GM19099 (cell line): ENCODE results near the gene ZNF630.
A peak's percentile ranks its signal among the peaks of the same experiment; 100 is the strongest.

Experiments
- POLR2A ChIP-seq: IDR thresholded peaks from 3 replicates; pipeline ENCODE4 v1.6.1; 2011; ENCODE audit warnings: low read depth; ENCODE audit not compliant: insufficient read length; ENCODE audit errors: extremely low read depth

Gene ZNF630

DNA sequence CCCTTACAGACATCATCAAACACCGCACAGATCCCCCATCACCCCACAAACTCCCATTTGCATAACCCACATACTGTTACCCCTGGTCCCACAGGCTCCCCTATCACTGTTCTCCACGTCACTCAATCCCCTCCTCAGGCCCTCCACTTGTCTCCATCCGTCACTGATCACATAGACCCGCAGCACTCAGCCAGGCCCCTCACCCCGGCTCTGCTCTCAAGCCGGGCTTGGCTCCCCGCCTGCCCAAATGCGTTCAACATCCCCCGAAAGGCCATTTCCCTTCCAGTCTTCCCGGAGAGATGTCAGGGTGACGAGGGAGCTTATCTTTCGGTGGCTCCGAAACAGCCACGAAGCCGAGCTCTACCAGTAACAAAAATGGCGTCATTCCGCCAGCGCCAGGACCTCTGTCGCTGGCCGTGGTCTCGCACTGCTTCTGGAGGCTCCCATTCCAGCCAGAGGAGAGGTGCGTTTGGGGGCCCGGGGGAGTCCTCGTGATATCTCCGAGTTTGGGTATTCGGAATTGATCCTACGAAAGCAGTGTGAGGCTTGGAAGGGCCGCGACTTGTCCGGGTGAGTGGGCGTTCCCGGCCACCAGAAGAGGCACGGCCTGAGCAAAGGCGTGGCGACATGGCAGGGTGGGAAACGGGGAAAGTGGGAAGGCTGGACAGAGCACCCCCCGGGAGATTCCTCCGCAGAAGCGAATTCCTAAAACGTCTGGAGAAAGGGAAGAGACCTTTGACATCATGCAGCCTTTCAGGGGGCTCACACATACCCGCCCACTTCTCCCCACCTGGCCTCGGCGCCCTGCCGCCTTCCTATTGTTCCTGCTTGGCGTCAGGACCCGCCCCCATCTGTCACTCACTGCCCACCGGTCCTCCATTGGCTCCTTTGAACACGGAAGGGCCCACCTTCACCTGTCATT lies at the start of gene ZNF630:
TSS of gene ZNF630 (minus strand) at position 577 of the 922 bp plus-strand sequence. CDS start 4,754 bp downstream, outside the sequence.
- TF ChIP-seq POLR2A, result peak; percentile 45

DNA sequence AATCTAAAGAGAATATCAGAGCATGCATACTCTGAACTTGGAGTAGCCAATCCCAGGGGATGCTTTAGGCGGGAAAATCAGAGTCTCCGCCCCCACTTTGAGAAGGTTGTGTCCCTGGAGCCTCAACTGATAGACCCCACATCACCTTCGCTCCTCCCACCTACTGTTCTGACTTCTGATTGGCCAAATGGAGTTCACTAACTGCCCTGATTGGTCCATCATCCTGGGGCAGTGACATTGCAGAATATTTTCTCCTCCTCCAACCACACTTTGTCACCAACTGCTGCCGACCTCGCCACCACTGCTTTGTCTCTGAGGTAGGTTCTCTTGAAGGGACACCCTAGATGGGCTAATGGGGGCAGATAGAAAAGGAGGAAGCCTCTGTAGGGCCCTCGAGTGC lies 36.3 kb upstream of the ZNF630 start:
- TF ChIP-seq POLR2A, result no peak

DNA sequence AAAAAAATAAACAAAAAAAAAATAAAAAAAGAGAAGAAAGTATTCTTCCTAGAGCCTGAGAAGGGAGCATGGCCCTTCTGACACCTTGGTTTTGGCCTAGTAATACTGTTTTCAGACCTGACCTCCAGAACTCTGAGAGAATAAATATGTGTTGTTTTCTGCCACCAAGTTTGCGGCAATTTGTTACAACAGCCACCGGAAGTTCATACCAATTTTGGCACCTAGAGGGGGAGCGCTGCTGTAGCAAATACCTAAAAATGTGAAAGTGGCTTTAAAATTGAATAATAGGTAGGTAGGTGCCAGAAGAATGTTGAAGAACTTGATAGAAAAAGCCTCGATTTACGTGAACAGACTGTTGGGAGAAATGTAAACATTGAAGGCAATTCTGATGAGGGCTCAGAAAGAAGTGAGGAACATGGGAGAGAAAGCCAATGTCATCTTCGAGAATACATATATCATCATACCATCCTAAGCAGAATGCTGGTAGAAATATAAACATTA lies 31.5 kb upstream of the ZNF630 start:
- TF ChIP-seq POLR2A, result no peak

DNA sequence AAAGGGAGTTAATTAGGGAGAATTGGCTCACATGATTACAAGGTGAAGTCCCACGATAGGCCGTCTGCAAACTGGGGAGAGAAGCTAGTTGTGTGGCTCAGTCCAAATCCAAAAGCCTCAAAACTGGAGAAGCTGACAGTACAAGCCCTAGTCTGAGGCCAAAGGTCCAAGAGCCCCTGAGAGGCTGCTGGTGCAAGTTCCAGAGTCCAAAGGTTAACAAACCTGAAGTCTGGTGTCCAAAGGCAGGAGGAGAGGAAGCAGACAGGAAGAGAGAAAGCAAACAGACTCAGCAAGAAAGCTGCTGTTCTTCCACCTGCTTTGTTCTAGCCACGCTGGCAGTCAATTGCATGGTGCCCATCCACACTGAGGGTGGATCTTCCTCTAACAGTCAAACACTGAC lies 30.0 kb upstream of the ZNF630 start:
- no peak for TF ChIP-seq POLR2A

DNA sequence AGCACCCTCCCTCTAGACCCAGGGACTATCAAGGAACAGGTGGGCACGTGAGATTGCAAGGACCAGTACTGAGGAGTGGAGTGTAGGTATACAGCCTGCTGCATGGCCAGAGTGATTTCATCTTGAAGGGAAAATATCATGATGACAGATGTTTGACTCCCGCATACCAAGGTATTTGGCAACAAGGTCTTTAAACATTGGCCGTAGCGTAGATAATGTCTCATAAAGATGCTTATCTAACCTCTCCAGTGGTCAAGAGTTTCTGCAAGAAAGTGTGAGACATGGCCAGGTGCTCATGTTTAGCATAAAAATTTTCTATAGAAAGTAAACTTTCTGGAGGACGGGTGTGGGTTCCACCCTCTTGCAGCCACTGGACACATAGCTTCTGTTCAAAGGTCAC lies 18.7 kb upstream of the ZNF630 start:
- TF ChIP-seq POLR2A, result no peak

DNA sequence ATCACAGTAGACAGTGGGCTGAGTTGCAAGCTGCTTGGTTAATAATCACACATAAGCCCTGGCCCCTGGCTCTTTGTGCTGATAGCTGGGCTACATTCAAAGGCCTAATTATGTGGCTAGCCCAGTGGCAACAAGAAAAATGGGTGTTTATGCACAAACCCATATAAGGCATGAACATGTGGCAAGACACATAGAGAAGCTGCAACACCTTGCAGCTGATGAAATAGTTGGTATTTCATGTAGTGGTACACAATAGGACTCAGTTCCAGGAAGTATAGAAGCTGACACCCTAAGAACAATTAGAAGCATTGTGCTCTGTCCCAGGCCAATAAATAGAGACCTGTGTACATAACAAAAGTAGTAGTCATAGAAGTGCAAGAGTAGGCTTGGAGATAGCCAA lies 14.6 kb upstream of the ZNF630 start:
- TF ChIP-seq POLR2A, result no peak

DNA sequence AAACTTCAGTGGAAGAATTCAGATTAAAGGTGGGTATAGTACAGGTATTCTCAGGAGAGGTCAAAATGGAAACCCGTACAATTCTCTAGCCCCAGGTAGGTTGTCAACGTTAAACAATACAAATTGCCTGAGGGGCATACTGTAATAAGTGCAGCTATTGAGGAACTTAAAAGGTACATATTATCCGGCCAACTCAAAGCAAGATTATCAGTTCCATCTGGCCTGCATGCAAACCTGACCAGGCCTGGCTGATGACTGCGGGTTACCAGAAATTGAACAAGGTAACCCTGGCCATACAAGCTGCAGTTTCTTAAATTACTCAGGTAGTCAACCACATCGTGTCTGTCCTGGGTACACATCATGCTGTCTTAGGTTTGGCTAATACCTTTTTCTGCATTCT lies 12.3 kb upstream of the ZNF630 start:
- no peak for TF ChIP-seq POLR2A

DNA sequence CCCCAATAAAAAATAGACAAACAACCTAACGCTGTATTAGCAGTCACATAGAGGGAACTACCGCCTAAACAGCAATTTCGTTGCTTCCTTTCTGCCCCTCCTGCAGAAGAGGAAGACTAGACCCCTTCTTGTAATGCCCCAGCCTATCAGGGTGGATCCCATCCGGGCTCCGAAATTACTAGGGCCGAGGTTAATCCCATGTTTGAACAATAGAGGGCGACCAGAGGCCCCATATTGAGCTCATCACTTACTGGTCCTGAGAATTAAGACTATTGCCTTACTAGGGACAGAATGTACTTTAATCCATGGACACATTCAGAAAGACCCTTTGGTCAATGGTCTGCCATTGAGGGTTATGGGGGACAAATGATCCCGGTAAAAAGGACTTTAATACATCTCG lies 11.8 kb upstream of the ZNF630 start:
- TF ChIP-seq POLR2A, result no peak

DNA sequence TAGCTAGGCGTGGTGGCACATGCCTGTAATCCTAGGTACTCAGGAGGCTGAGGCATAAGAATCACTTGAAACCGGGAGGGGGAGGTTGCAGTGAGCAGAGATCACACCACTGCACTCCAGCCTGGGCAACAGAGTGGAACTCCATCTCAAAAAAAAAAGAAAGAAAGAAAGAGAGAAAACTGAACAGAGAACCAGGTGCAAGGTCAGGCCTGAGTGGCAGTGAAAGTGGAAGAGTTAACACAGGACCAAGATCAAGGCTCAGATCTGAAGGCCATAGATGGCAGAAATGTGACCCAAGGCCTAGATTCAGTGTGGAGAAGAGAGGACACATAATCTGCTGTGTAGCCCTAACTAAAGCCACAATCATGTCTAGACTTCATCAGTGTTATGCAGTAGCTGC lies 4.9 kb upstream of the ZNF630 start:
- no peak for TF ChIP-seq POLR2A

DNA sequence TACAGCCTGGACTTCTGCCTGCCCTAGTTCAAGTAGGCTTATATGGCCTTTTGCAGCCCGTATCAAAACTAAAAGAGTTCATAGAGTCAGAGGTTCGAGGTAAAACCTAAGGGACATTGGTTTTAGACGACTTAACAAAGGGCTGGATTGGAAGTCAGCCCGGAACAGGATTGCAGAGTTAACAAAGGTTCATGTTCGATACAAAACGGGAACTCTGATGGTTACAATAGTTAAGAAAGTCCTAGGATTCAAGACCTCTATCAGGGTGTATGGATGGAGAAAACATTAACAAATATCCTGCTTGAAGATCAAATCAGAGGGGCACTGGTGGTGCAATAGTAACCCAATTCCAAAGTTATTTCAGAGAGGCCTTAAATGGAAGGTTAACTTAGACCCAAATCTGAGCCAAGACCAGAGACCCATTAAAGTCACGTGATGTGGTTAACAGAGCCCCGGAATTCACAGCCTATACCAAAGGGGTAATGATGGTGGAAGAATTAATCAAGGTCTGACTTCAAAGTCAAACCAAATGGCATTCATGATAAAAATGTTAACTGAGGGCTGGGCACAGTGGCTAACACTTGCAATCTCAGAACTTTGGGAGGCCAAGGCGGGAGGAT lies 656 bp upstream of the ZNF630 start:
- no peak for TF ChIP-seq POLR2A

DNA sequence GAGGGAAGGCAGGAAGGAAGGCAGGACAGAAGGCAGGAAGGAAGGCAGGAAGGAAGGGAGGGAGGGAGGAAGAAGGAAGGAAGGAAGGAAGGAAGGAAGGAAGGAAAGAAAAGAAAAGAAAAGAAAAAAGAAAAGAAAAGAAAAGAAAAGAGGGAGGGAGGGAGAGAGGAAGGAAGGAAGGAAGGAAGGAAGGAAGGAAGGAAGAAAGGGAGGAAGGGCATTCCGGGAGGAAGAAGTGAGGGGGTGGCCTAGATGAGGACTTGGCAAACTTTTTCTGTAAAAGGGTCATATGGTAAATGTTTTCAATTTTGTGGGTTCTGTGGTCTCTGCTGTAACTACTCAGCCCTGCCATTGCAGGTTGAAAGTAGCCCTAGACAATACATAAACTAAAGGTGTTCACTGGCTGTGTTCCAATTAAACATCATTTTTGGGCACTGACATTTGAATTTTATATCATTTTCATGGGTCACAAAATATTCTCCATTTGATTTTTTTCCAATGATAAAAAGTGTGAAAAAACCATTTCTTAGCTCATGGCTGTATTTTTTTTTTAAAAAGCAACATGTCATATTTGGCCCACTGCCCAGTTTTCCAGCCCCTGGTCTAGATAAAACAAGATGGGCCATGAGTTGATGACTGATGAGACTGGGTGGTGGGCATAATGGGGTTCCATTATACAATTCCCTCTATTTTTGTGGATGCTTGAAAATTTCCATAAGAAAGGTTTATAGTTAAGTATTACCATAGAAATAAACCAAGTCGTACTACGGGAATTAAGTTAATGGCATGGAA lies 3.1 kb downstream of the ZNF630 start:
- no peak for TF ChIP-seq POLR2A

DNA sequence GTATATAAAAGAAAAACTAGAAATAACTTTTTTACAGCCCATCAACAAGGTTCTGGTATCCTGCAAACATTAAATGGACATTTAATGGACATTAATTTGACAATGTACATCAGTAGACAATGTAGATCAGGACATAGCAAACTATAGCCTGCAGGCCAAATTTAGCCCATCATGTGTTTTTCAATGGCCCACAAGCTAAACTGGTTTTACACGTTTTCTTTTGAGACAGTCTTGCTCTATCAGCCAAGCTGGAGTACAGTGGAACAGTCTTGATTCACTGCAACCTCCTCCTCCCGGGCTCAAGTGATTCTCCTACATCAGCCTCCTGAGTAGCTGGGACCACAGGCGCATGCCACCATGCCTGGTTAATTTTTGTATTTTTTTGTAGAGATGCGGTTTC lies 7.2 kb downstream of the ZNF630 start:
- TF ChIP-seq POLR2A, result no peak

DNA sequence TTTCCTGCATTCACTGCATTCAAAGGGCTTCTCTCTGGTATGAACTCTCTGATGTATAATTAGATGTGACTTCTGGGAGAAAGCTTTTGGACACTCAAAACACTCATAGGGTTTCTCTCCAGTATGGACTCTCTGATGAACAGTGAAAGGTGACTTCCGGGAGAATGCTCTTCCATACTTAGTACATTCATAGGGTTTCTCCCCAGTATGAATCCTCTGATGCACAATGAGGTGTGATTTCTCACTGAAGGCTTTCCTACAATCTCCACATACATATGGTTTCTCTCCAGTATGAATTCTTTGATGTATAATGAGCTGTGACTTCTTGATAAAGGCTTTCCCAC lies 12.2 kb downstream of the ZNF630 start:
- TF ChIP-seq POLR2A, result no peak

DNA sequence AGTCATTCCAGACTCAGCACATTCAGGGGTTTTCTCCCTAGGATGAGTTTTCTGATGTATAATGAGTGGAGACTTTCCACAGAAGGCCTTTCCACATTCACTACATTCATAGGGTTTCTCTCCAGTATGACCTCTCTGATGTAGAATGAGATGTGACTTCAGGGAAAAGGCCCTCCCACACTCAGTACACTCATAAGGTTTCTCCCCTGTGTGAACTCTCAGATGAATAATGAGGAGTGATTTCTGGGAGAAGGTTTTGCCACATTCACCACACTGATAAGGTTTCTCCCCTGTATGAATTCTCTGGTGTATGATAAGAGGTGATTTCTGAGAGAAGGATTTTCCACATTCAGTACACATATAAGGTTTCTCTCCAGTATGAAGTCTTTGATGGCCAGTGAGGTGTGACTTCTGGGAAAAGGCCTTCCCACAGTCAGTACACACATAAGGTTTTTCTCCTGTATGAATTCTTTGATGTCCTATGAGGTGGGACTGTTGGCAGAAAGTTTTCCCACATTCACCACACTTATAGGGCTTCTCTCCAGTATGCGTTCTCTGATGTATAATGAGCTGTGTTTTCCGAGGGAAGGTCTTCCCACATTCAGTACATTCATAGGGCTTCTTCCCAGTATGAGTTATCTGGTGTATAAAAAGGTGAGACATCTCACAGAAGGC lies 12.7 kb downstream of the ZNF630 start:
- no peak for TF ChIP-seq POLR2A

DNA sequence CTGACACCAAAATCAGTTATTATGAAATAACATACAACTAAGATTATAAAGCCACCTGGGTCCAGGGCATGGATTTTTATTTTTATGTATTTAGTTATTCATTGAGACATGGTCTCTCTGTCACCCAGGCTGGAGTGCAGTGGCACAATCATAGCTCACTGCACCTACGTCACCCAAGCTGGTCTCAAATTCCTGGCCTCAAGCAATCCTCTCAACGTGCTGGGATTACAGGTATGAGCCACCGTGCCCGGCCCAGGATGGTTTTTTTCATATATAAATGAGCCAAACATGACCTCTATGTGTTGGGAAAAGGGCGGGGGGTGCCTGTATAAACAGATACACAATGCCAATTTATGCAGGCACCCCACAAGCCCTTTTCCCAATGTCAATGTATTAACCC lies 24.6 kb downstream of the ZNF630 start:
- TF ChIP-seq POLR2A, result no peak
